ENCODE measurements around the gene DTX1. TPM values are rescaled to one million over a fixed set of nuclear protein-coding genes. Genes with fewer than 3 reads are reported as not detected.

DTX1 gene
- total RNA-seq, 1 experiment from 2014 or later, result 3.0 TPM

- Mint-ChIP-seq H3K27ac (no peak overlapping the region), H3K4me1 (peaks cover 2 to 11% of the 10 kb centered on the region in 2 experiments; a peak in 3 of 4 replicates), H3K27me3 (ENCODE audit: low read depth) (peaks cover 3% of the 10 kb centered on the region), H3K4me3 (no peak overlapping the region), H3K36me3 (ENCODE audit: insufficient read depth in 1 of 3, low read depth in 3 of 3) (peaks cover under 1 to 5% (median under 1%) of the 10 kb centered on the region in 3 experiments; a peak in 4 of 7 replicates), H3K9me3 (peaks cover 1 to 5% of the 10 kb centered on the region in 2 experiments; a peak in 4 of 5 replicates)
- no peak overlapping the region for H3K56ac ChIP-seq (ENCODE audit: insufficient read length, low read depth, low read length)
- no peak for TF ChIP-seq CTCF (conservative IDR thresholded peaks at IDR 0.05)
- no peaks in the 10 kb centered on the region for H3K79me2 ChIP-seq (ENCODE audit: insufficient read depth, low read length)
- H2BK120ac ChIP-seq (ENCODE audit: low read depth, low read length, poor library complexity, severe bottlenecking), result no peak overlapping the region
- H3K27me3 ChIP-seq (ENCODE audit: insufficient read depth, low read length), result no peaks in the 10 kb centered on the region
- H4K5ac ChIP-seq (ENCODE audit: insufficient read length, low read depth, low read length), result no peak overlapping the region
- H3K18ac ChIP-seq (ENCODE audit: insufficient read length, low read depth, low read length), result no peak overlapping the region
- no peak overlapping the region for H2AK5ac ChIP-seq (ENCODE audit: insufficient read length, low read length)
- H4K8ac ChIP-seq (replicated peaks; ENCODE audit: insufficient read length, low read depth, low read length), result no peak overlapping the region
- no peak overlapping the region for H2BK5ac ChIP-seq (ENCODE audit: insufficient read length, low read length)
- H2BK20ac ChIP-seq (ENCODE audit: low read depth, low read length, poor library complexity, severe bottlenecking), result no peak overlapping the region
- no peak overlapping the region for H3K23ac ChIP-seq (ENCODE audit: insufficient read length, low read depth, low read length)
- H4K91ac ChIP-seq (ENCODE audit: insufficient read length, low read depth, low read length), result no peak overlapping the region
- no peak overlapping the region for H3K4ac ChIP-seq (ENCODE audit: low read depth, low read length)
- no peaks in the 10 kb centered on the region for H3K79me1 ChIP-seq (ENCODE audit: insufficient read depth, low read depth, low read length, poor library complexity, severe bottlenecking)
- WGBS (ENCODE audit: extremely low coverage, insufficient read length, low lambda C conversion rate), result no CpG with 5 or more reads among the region's 1 CpG
- no peak overlapping the region for H2AFZ ChIP-seq (ENCODE audit: low read length)
- no peak overlapping the region for H3K14ac ChIP-seq (ENCODE audit: insufficient read depth, low read length)
- H2BK12ac ChIP-seq (ENCODE audit: insufficient read length, low read depth, low read length), result no peak overlapping the region
- H3K9ac ChIP-seq (ENCODE audit: extremely low read depth, insufficient read length, low read length), result no peak overlapping the region
- no peak overlapping the region for H2BK15ac ChIP-seq (ENCODE audit: low read depth, low read length)
- DNase-seq, result no peak
- H3T11ph ChIP-seq (ENCODE audit: low read length), result no peak overlapping the region
- no peaks in the 10 kb centered on the region for H3K9me3 ChIP-seq (ENCODE audit: control insufficient read depth, low read depth, low read length)
- H3K23me2 ChIP-seq (ENCODE audit: insufficient read length, low read depth, low read length, poor library complexity, severe bottlenecking), result no peaks in the 10 kb centered on the region
- H3K4me1 ChIP-seq (ENCODE audit: insufficient read depth, low read length), result no peaks in the 10 kb centered on the region
- no peaks in the 10 kb centered on the region for H4K20me1 ChIP-seq (ENCODE audit: control insufficient read depth, insufficient read depth, insufficient read length)
- no peak overlapping the region for H3K27ac ChIP-seq (ENCODE audit: insufficient read length, low read depth, low read length)
- H3K4me2 ChIP-seq (ENCODE audit: insufficient read depth, insufficient read length, low read length), result no peak overlapping the region
These were observed 61.6 kb downstream of the DTX1 start for GRCh38 chr12:113118142-113118541.

Measured in H9 (cell line).